OCI-LY1 (cell line): Measurements from ENCODE around the gene STEEP1.
"Not testable (repeated sequence)": the region's sequence is repeated elsewhere in the genome, so short reads cannot be mapped to it uniquely, and the experiment has no call there.

Experiments used
- CTCF ChIP-seq: fragments of 200-600 bp; sonication (generic), shearing (Covaris generic); IDR thresholded peaks from 2 replicates; pipeline ENCODE4 v1.5.1; 2017; ENCODE audit warnings: mild to moderate bottlenecking, antibody characterized with exemption, low read length, moderate library complexity, mixed read lengths
- EZH2 ChIP-seq: fragments of 200-600 bp; sonication (generic), shearing (Covaris generic); IDR thresholded peaks from 2 replicates; pipeline ENCODE4 v1.8.0; 2017; ENCODE audit warnings: borderline replicate concordance, mixed run types, mild to moderate bottlenecking, antibody characterized with exemption, low read length, moderate library complexity, mixed read lengths

GRCh38 chrX:119505145-119505544 lies 60.1 kb downstream of the STEEP1 start:
- not testable (repeated sequence) for TF ChIP-seq CTCF, EZH2
